ENCODE data around the gene IRF4.

DNA sequence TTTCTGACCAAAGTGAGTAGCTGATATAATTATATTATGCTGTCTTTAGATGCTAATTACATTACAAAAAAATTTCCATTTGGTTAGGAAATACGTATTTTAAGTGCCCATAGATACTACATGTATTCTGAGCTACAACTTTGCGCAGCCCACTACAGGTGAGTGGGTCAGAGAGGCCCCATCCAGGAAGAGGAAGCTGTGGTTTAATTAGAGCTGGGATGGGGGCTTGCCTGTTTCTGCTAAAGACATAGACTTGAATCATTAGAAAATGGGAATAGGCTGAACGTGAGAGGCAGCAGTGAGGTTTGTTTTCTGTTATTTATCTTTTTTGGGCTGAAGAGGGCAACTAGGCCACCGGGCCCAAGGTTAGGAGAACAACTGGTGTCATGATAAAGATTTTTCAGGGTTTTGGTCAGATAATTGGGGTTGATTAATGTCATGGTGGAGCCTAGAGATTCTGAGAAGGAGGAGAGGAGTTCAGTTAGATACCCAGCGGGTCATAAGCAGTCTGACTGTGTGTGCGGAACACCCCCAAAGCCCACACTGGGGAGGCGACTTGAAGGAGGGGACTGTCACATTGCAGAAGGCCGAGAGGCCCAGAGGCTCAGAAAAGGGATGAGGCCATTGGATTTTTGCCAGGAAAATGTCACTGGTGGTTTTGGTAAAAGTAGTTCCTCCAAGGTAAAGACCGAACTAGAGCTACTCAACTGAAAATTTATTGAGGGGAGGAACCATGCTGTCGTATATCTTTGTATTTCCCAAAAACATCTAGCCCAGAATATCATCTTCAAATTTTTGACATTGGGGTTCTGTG, 14.5 kb upstream of the IRF4 start:
- TF ChIP-seq TAF1 (IDR thresholded peaks at IDR 0.05; ENCODE audit: low read depth), result no peak
- TF ChIP-seq FOXM1 (IDR thresholded peaks at IDR 0.05; ENCODE audit: borderline replicate concordance, low read depth), result no peak
- TF ChIP-seq, protein P1, sequence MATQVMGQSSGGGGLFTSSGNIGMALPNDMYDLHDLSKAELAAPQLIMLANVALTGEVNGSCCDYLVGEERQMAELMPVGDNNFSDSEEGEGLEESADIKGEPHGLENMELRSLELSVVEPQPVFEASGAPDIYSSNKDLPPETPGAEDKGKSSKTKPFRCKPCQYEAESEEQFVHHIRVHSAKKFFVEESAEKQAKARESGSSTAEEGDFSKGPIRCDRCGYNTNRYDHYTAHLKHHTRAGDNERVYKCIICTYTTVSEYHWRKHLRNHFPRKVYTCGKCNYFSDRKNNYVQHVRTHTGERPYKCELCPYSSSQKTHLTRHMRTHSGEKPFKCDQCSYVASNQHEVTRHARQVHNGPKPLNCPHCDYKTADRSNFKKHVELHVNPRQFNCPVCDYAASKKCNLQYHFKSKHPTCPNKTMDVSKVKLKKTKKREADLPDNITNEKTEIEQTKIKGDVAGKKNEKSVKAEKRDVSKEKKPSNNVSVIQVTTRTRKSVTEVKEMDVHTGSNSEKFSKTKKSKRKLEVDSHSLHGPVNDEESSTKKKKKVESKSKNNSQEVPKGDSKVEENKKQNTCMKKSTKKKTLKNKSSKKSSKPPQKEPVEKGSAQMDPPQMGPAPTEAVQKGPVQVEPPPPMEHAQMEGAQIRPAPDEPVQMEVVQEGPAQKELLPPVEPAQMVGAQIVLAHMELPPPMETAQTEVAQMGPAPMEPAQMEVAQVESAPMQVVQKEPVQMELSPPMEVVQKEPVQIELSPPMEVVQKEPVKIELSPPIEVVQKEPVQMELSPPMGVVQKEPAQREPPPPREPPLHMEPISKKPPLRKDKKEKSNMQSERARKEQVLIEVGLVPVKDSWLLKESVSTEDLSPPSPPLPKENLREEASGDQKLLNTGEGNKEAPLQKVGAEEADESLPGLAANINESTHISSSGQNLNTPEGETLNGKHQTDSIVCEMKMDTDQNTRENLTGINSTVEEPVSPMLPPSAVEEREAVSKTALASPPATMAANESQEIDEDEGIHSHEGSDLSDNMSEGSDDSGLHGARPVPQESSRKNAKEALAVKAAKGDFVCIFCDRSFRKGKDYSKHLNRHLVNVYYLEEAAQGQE (IDR thresholded peaks at IDR 0.05; ENCODE audit: low read depth), result no peak
- no peak for TF ChIP-seq RAD21 (IDR thresholded peaks at IDR 0.05; ENCODE audit: low read depth)
- TF ChIP-seq CEBPB (IDR thresholded peaks at IDR 0.05), result no peak
- TF ChIP-seq EP300 (IDR thresholded peaks at IDR 0.05; ENCODE audit: borderline replicate concordance), result no peak
- TF ChIP-seq YY1 (IDR thresholded peaks at IDR 0.05; ENCODE audit: low read depth), result no peak
- no peak for TF ChIP-seq MAX (IDR thresholded peaks at IDR 0.05)
- TF ChIP-seq EGR1 (IDR thresholded peaks at IDR 0.05), result no peak
- TF ChIP-seq NFIC (IDR thresholded peaks at IDR 0.05), result no peak
- no peak for TF ChIP-seq ZBTB7A (IDR thresholded peaks at IDR 0.05; ENCODE audit: low read depth)
- TF ChIP-seq TEAD4 (IDR thresholded peaks at IDR 0.05), result no peak
- no peak for TF ChIP-seq CREB1 (IDR thresholded peaks at IDR 0.05; ENCODE audit: low read depth)
